Activated naive CD4-positive, alpha-beta T cell treated with anti-CD3 and anti-CD28 coated beads, Interleukin-2, amount 10 ng/mL, durations not matched to agents 7 days and 5 days (primary cell): ENCODE data around the gene HECTD2.
A peak's percentile ranks its signal among the peaks of the same experiment; 100 is the strongest.
"Not testable (repeated sequence)": the region's sequence is repeated elsewhere in the genome, so short reads cannot be mapped to it uniquely, and the experiment has no call there.

ENCODE experiments used
- CTCF ChIA-PET: fragments of 350-600 bp; sonication (Branson Sonifier 250); formaldehyde crosslinking; loops from one replicate; lab custom pipeline; 2021; ENCODE audit warnings: antibody characterized with exemption; lab: Charles Lee
- DNase-seq: peaks from one replicate; pipeline ENCODE4 v3.0.0-alpha.2; 2020
- H3K27ac Mint-ChIP-seq: one replicate; pipeline ENCODE4 v1.8.0; 2021; ENCODE audit warnings: mild to moderate bottlenecking, moderate library complexity, mixed read lengths
- H3K27me3 Mint-ChIP-seq: one replicate; pipeline ENCODE4 v1.8.0; 2021; ENCODE audit warnings: mild to moderate bottlenecking, mixed read lengths
- H3K36me3 Mint-ChIP-seq: one replicate; pipeline ENCODE4 v1.8.0; 2021; ENCODE audit warnings: mixed read lengths
- H3K4me1 Mint-ChIP-seq: one replicate; pipeline ENCODE4 v1.8.0; 2021; ENCODE audit warnings: mixed read lengths
- H3K4me3 Mint-ChIP-seq: one replicate; pipeline ENCODE4 v1.8.0; 2021; ENCODE audit warnings: mild to moderate bottlenecking, moderate library complexity, mixed read lengths
- H3K9me3 Mint-ChIP-seq: one replicate; pipeline ENCODE4 v1.8.0; 2021; ENCODE audit warnings: mixed read lengths

Gene HECTD2

GRCh38 chr10:91390513-91390825, 19.7 kb upstream of the HECTD2 start:
- not testable (repeated sequence) for H3K36me3 Mint-ChIP-seq, H3K27me3 Mint-ChIP-seq

GRCh38 chr10:91391920-91392319, 18.2 kb upstream of the HECTD2 start:
- Mint-ChIP-seq H3K27me3 (peaks cover 8% of the 10 kb centered on the region), H3K4me1 (peaks cover 6% of the 10 kb centered on the region), H3K27ac (no peak overlapping the region), H3K4me3 (no peak overlapping the region), H3K9me3 (no peaks in the 10 kb centered on the region), H3K36me3 (no peaks in the 10 kb centered on the region)
- DNase-seq, result no peak
- CTCF ChIA-PET, result interaction anchor here (0.6 to 4.2 kb wide), 4 partner anchors 13 to 243 kb away, joined by 3 to 31 read pairs (median 4); partner anchors contain the start of gene PPP1R3C

More at GRCh38 chr10:91390513-91390825, 19.7 kb upstream of the HECTD2 start:
- not testable (repeated sequence) for H3K4me3 Mint-ChIP-seq, H3K4me1 Mint-ChIP-seq, DNase-seq, H3K27ac Mint-ChIP-seq, H3K9me3 Mint-ChIP-seq
- CTCF ChIA-PET, result interaction anchor here (0.6 to 4.2 kb wide), 9 partner anchors 11 to 384 kb away, joined by 3 to 31 read pairs (median 3); partner anchors contain the start of gene PPP1R3C

GRCh38 chr10:91406322-91406721, 3.8 kb upstream of the HECTD2 start:
- H3K36me3 Mint-ChIP-seq, result no peaks in the 10 kb centered on the region
- H3K27ac Mint-ChIP-seq, result no peak overlapping the region
- DNase-seq, result no peak
- peaks cover 14% of the 10 kb centered on the region for H3K4me1 Mint-ChIP-seq
- CTCF ChIA-PET, result no interaction called here
- no peak overlapping the region for H3K4me3 Mint-ChIP-seq
- H3K9me3 Mint-ChIP-seq, result no peaks in the 10 kb centered on the region
- peaks cover 24% of the 10 kb centered on the region for H3K27me3 Mint-ChIP-seq

- H3K36me3 Mint-ChIP-seq, result no peaks in the 10 kb centered on the region
- peak overlapping the region; percentile 76 for H3K4me3 Mint-ChIP-seq
- peak; percentile 50 for DNase-seq
- peaks cover 17% of the 10 kb centered on the region for H3K4me1 Mint-ChIP-seq
- peaks cover 24% of the 10 kb centered on the region for H3K27me3 Mint-ChIP-seq
- peak overlapping the region; percentile 81 for H3K27ac Mint-ChIP-seq
- CTCF ChIA-PET, result interaction anchor here (1.2 kb wide), 1 partner anchor 226 kb away, joined by 4 read pairs; no protein-coding TSS in a partner anchor
- no peaks in the 10 kb centered on the region for H3K9me3 Mint-ChIP-seq
These were observed 875 bp upstream of the HECTD2 start for GRCh38 chr10:91409069-91409868.

GRCh38 chr10:91410638-91411371, 661 bp downstream of the HECTD2 start:
- Mint-ChIP-seq H3K9me3 (no peaks in the 10 kb centered on the region), H3K36me3 (no peaks in the 10 kb centered on the region), H3K27ac (peak overlapping the region; percentile 73), H3K4me1 (peaks cover 17% of the 10 kb centered on the region), H3K27me3 (peaks cover 24% of the 10 kb centered on the region), H3K4me3 (peak overlapping the region; percentile 71)
- DNase-seq, result no peak
- CTCF ChIA-PET, result interaction anchor here (0.7 to 1.0 kb wide), 2 partner anchors 112 to 385 kb away, joined by 3 read pairs; no protein-coding TSS in a partner anchor

- no peak overlapping the region for H3K27ac Mint-ChIP-seq
These were observed 1.5 kb downstream of the HECTD2 start for GRCh38 chr10:91411621-91412020.

GRCh38 chr10:91412354-91413087, 2.4 kb downstream of the HECTD2 start:
- Mint-ChIP-seq H3K27ac (no peak overlapping the region), H3K4me3 (no peak overlapping the region), H3K9me3 (no peaks in the 10 kb centered on the region), H3K4me1 (peaks cover 17% of the 10 kb centered on the region), H3K27me3 (peaks cover 23% of the 10 kb centered on the region), H3K36me3 (no peaks in the 10 kb centered on the region)
- CTCF ChIA-PET, result interaction anchor here (1.1 kb wide), 1 partner anchor 114 kb away, joined by 4 read pairs; no protein-coding TSS in a partner anchor
- no peak for DNase-seq

More at GRCh38 chr10:91411621-91412020, 1.5 kb downstream of the HECTD2 start:
- DNase-seq, result no peak
- Mint-ChIP-seq H3K4me3 (peak overlapping the region; percentile 71), H3K36me3 (no peaks in the 10 kb centered on the region), H3K9me3 (no peaks in the 10 kb centered on the region), H3K4me1 (peaks cover 17% of the 10 kb centered on the region), H3K27me3 (peaks cover 24% of the 10 kb centered on the region)
- CTCF ChIA-PET, result interaction anchor here (0.7 to 1.0 kb wide), 2 partner anchors 113 to 385 kb away, joined by 3 read pairs; no protein-coding TSS in a partner anchor

GRCh38 chr10:91415816-91416215, 5.7 kb downstream of the HECTD2 start:
- Mint-ChIP-seq H3K9me3 (no peaks in the 10 kb centered on the region), H3K27ac (no peak overlapping the region), H3K4me3 (no peak overlapping the region), H3K36me3 (no peaks in the 10 kb centered on the region), H3K27me3 (peaks cover 2% of the 10 kb centered on the region), H3K4me1 (peaks cover 5% of the 10 kb centered on the region)
- CTCF ChIA-PET, result no interaction called here
- no peak for DNase-seq

GRCh38 chr10:91416339-91416855, 6.3 kb downstream of the HECTD2 start:
- Mint-ChIP-seq H3K27me3 (no peaks in the 10 kb centered on the region), H3K27ac (no peak overlapping the region), H3K4me3 (no peak overlapping the region), H3K36me3 (no peaks in the 10 kb centered on the region), H3K9me3 (no peaks in the 10 kb centered on the region), H3K4me1 (peaks cover 2% of the 10 kb centered on the region)
- no peak for DNase-seq
- CTCF ChIA-PET, result no interaction called here

- H3K4me1 Mint-ChIP-seq, result no peaks in the 10 kb centered on the region
- H3K4me3 Mint-ChIP-seq, result no peak overlapping the region
- DNase-seq, result no peak
- CTCF ChIA-PET, result no interaction called here
- H3K27ac Mint-ChIP-seq, result no peak overlapping the region
- H3K27me3 Mint-ChIP-seq, result no peaks in the 10 kb centered on the region
- no peaks in the 10 kb centered on the region for H3K36me3 Mint-ChIP-seq
- no peaks in the 10 kb centered on the region for H3K9me3 Mint-ChIP-seq
These were observed 8.3 kb downstream of the HECTD2 start for GRCh38 chr10:91418416-91418815.

GRCh38 chr10:91420868-91421267, 10.7 kb downstream of the HECTD2 start:
- H3K4me1 Mint-ChIP-seq, result no peaks in the 10 kb centered on the region
- H3K36me3 Mint-ChIP-seq, result no peaks in the 10 kb centered on the region
- DNase-seq, result no peak
- CTCF ChIA-PET, result no interaction called here
- no peaks in the 10 kb centered on the region for H3K9me3 Mint-ChIP-seq
- no peak overlapping the region for H3K27ac Mint-ChIP-seq
- no peaks in the 10 kb centered on the region for H3K27me3 Mint-ChIP-seq
- H3K4me3 Mint-ChIP-seq, result no peak overlapping the region

GRCh38 chr10:91422915-91423314, 12.8 kb downstream of the HECTD2 start:
- CTCF ChIA-PET, result no interaction called here
- Mint-ChIP-seq H3K27ac (no peak overlapping the region), H3K4me3 (no peak overlapping the region), H3K27me3 (no peaks in the 10 kb centered on the region), H3K9me3 (no peaks in the 10 kb centered on the region), H3K4me1 (no peaks in the 10 kb centered on the region), H3K36me3 (no peaks in the 10 kb centered on the region)
- no peak for DNase-seq

- Mint-ChIP-seq H3K4me3 (no peak overlapping the region), H3K27ac (no peak overlapping the region), H3K9me3 (no peaks in the 10 kb centered on the region), H3K4me1 (no peaks in the 10 kb centered on the region), H3K36me3 (no peaks in the 10 kb centered on the region), H3K27me3 (no peaks in the 10 kb centered on the region)
- DNase-seq, result no peak
- CTCF ChIA-PET, result no interaction called here
These were observed 13.9 kb downstream of the HECTD2 start for GRCh38 chr10:91424016-91424415.

- H3K9me3 Mint-ChIP-seq, result no peaks in the 10 kb centered on the region
- H3K27ac Mint-ChIP-seq, result no peak overlapping the region
- H3K4me3 Mint-ChIP-seq, result no peak overlapping the region
- H3K36me3 Mint-ChIP-seq, result no peaks in the 10 kb centered on the region
- no peak for DNase-seq
- no peaks in the 10 kb centered on the region for H3K27me3 Mint-ChIP-seq
- CTCF ChIA-PET, result no interaction called here
- no peaks in the 10 kb centered on the region for H3K4me1 Mint-ChIP-seq
These were observed 22.0 kb downstream of the HECTD2 start for GRCh38 chr10:91432175-91432574.
